ENCODE data around the gene AIG1. TPM values are rescaled to one million over a fixed set of nuclear protein-coding genes. Genes with fewer than 3 reads are reported as not detected.

Gene AIG1
- total and polyA plus RNA-seq, 2 of the 4 experiments (the other 2 are of a cell fraction) = 21.3 to 27.1 TPM

DNA sequence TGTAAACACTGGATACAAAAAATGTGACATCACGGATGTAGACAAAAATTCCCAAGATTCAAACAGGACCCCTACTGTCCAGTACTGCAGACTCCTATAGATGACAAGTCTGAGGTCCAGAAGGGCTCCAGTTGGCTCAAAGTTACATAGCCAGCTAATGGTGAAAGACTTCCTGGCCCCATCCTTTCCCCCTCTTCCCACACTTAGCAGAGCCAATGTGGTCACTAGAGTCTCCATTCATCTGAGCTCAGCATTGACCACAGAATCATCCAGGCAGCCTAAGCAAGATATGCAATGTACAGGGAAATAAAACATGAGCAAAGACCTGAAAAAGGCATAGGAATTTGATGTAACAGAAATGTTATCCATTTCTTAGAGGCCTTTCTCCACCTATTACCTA is 209.3 kb downstream of the AIG1 start:
- dilution Hi-C loops (cut with HindIII; ENCODE audit: low sequenced_read_pairs, unreplicated experiment) (no loop called here), intact Hi-C loops (cut with micrococcal nuclease) (no loop called here), in situ Hi-C loops (cut with MboI; ENCODE audit: low sequenced_read_pairs) (no loop called here)
- H3K56ac ChIP-seq (ENCODE audit: extremely low read depth, insufficient read depth, low read length) = no peak overlapping the region
- ATAC-seq (ENCODE audit: low read depth) (peak; percentile 40; the same call in 1 of the 2 replicates), DNase-seq (peak; percentile 74)
- H3K4me1 ChIP-seq (ENCODE audit: control insufficient read depth, insufficient read depth, low read length) = peaks cover 4% of the 10 kb centered on the region
- H2BK120ac ChIP-seq (ENCODE audit: low read depth, low read length) = no peak overlapping the region
- peaks cover 5% of the 10 kb centered on the region for H3K9me1 ChIP-seq (ENCODE audit: insufficient read depth, low read length)
- H4K91ac ChIP-seq (ENCODE audit: insufficient read depth, low read depth, low read length) = no peak overlapping the region
- H2BK15ac ChIP-seq (ENCODE audit: low read depth, low read length) = no peak overlapping the region
- no peaks in the 10 kb centered on the region for H3K9me3 ChIP-seq (ENCODE audit: control insufficient read depth, insufficient read depth, low read length)
- H3K18ac ChIP-seq (ENCODE audit: low read depth, low read length) = no peak overlapping the region
- no CpG with 5 or more reads among the region's 1 CpG for WGBS, 2 experiments (ENCODE audit: extremely low coverage in 2 of 2, insufficient read length in 1 of 2)
- H2BK20ac ChIP-seq (ENCODE audit: low read depth, low read length) = no peak overlapping the region
- no peaks in the 10 kb centered on the region for H3K36me3 ChIP-seq (ENCODE audit: control insufficient read depth, insufficient read depth, low read length)
- H2AK5ac ChIP-seq (ENCODE audit: low read depth, low read length) = no peak overlapping the region
- no peak overlapping the region for H3K27ac ChIP-seq (ENCODE audit: insufficient read depth, low read length)
- no peak overlapping the region for H3K4ac ChIP-seq (ENCODE audit: low read depth, low read length)
- POLR2A ChIA-PET (ENCODE audit: unreplicated experiment) = no interaction called here
- BruUV-seq (replicated peaks) = no TSS peak
- no peak overlapping the region for H3K14ac ChIP-seq (replicated peaks; ENCODE audit: low read depth, low read length)
- H3K79me1 ChIP-seq (ENCODE audit: low read depth in 1 of 2, low read length in 2 of 2) = no peaks in the 10 kb centered on the region
- no peak overlapping the region for H2AFZ ChIP-seq (replicated peaks; ENCODE audit: low read length, poor library complexity)
- H3K4me3 ChIP-seq (ENCODE audit: insufficient read depth, low read depth, low read length) = no peak overlapping the region
- H4K8ac ChIP-seq (ENCODE audit: low read depth in 2 of 2, low read length in 2 of 2) = no peak overlapping the region
- H4K5ac ChIP-seq (ENCODE audit: low read depth, low read length) = no peak overlapping the region
- H4K20me1 ChIP-seq (ENCODE audit: insufficient read depth, low read length) = no peaks in the 10 kb centered on the region; the same call in 1 of the 2 replicates
- no peak overlapping the region for H3K4me2 ChIP-seq (ENCODE audit: low read depth, low read length)
- H2AK9ac ChIP-seq (replicated peaks; ENCODE audit: low read depth, low read length, poor library complexity) = no peak overlapping the region
- no peaks in the 10 kb centered on the region for H3K27me3 ChIP-seq (ENCODE audit: control insufficient read depth, insufficient read depth, low read length)
- TF ChIP-seq, protein P1, sequence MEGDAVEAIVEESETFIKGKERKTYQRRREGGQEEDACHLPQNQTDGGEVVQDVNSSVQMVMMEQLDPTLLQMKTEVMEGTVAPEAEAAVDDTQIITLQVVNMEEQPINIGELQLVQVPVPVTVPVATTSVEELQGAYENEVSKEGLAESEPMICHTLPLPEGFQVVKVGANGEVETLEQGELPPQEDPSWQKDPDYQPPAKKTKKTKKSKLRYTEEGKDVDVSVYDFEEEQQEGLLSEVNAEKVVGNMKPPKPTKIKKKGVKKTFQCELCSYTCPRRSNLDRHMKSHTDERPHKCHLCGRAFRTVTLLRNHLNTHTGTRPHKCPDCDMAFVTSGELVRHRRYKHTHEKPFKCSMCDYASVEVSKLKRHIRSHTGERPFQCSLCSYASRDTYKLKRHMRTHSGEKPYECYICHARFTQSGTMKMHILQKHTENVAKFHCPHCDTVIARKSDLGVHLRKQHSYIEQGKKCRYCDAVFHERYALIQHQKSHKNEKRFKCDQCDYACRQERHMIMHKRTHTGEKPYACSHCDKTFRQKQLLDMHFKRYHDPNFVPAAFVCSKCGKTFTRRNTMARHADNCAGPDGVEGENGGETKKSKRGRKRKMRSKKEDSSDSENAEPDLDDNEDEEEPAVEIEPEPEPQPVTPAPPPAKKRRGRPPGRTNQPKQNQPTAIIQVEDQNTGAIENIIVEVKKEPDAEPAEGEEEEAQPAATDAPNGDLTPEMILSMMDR (conservative IDR thresholded peaks at IDR 0.05; ENCODE audit: low read depth, low read length) = no peak
- TF ChIP-seq RAD21 (IDR thresholded peaks at IDR 0.05; ENCODE audit: low read length) (no peak), POLR2A (IDR thresholded peaks at IDR 0.05; ENCODE audit: low read depth, low read length) (no peak), MXI1 (IDR thresholded peaks at IDR 0.05; ENCODE audit: borderline replicate concordance, low read depth, low read length) (no peak), FOS (IDR thresholded peaks at IDR 0.05; ENCODE audit: low read depth, low read length) (no peak), MAFK (IDR thresholded peaks at IDR 0.05; ENCODE audit: low read depth, low read length) (no peak), CEBPB (IDR thresholded peaks at IDR 0.05; ENCODE audit: low read depth, low read length) (no peak), RCOR1 (IDR thresholded peaks at IDR 0.05; ENCODE audit: insufficient replicate concordance, low read length) (no peak), CHD1 (IDR thresholded peaks at IDR 0.05; ENCODE audit: low read depth, low read length) (no peak), MAZ (IDR thresholded peaks at IDR 0.05; ENCODE audit: borderline replicate concordance, low read depth, low read length) (no peak), SMC3 (IDR thresholded peaks at IDR 0.05; ENCODE audit: low read depth, low read length) (no peak), NFE2L2 (IDR thresholded peaks at IDR 0.05; ENCODE audit: low read depth, low read length) (no peak)
- TF ChIP-seq, protein P2, sequence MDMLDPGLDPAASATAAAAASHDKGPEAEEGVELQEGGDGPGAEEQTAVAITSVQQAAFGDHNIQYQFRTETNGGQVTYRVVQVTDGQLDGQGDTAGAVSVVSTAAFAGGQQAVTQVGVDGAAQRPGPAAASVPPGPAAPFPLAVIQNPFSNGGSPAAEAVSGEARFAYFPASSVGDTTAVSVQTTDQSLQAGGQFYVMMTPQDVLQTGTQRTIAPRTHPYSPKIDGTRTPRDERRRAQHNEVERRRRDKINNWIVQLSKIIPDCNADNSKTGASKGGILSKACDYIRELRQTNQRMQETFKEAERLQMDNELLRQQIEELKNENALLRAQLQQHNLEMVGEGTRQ (IDR thresholded peaks at IDR 0.05; ENCODE audit: low read depth, low read length) = no peak
- CTCF ChIA-PET = interaction anchor here (1.0 kb wide), 1 partner anchor 9 kb away, joined by 3 read pairs; no protein-coding TSS in a partner anchor
- no peak overlapping the region for H2BK5ac ChIP-seq (ENCODE audit: low read depth, low read length, poor library complexity, severe bottlenecking)
- no peak overlapping the region for H3K23ac ChIP-seq (ENCODE audit: low read depth, low read length)
- no peak overlapping the region for H3K9ac ChIP-seq (ENCODE audit: low read depth, low read length)
